Activated T-helper 1 cell treated with Interleukin-2 at 50 U/mL for 16 hours (primary cell): ENCODE measurements around the gene UBE2N.

Experiments used
- DNase-seq: peaks from one replicate; pipeline ENCODE4 v3.0.0-alpha.2; 2020; ENCODE audit warnings: low read depth

The UBE2N gene, protein sequence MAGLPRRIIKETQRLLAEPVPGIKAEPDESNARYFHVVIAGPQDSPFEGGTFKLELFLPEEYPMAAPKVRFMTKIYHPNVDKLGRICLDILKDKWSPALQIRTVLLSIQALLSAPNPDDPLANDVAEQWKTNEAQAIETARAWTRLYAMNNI

DNA sequence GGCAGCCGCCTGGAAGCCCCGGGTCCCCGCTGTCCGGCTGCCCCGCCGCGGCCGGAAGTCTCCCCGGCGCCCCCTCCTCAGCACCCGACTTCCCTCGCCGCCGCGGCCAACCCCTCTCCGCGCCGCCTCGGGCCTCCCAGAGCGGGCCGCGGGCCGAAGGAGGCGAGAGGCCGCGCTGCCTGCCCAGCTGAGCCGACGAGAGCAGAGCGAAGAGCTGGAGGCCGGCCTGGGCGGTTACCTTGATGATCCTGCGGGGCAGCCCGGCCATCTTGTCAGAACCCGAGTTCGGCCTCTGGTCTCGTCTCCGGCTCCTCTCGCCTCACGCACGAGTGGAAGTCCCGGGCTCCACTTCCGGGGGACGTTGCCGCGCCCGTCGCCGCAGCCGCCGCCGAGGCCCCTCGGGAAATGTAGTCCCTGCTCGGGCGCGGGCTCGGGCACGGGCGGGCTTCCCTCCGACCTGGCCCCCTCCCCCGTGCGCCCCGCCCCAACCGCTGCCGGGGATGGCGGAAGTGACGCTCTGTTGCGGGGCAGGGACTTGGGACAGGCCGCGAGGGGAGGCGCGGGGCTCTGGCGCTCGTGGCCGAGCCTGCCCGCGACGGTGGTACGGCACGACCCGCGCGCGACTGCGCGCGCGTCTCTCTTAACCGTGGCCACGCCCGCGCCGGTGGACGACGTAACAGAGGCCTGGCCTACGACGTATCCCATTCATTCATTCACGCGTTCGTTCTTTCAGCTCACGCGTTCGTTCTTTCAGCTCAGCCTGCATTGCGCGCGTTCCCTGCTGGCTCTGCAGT lies at the start of gene UBE2N:
UBE2N (minus strand) TSS at position 331 of the 794 bp plus-strand sequence; CDS start at position 268, 63 bp downstream.
- peak; percentile 96 for DNase-seq

DNA sequence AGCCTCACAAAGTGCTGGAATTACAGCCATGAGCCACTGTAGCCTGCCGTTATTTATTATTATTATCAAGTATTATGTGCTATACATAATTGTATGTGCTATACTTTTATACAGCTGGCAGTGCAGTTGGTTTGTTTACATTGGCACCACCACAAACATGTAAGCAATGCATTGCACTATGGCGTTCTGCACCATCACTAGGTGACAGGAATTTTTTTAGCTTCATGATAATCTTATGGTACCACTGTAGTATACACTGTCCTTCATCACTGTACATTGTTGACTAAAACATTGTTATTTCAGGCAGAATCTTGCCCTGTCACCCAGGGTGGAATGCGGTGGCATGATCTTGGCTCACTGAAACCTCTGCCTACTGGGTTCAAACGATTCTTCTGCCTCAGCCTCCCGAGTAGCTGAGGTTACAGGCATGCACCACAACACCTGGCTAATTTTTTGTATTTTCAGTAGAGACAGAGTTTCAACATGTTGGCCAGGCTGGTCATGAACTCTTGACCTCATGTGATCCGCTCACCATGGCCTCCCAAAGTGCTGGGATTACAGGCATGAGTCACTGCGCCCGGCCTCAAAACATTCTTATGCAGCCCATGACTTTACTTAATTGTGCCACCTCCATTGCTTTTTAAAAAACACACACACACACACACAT lies 42.7 kb upstream of the UBE2N start:
- no peak for DNase-seq

DNA sequence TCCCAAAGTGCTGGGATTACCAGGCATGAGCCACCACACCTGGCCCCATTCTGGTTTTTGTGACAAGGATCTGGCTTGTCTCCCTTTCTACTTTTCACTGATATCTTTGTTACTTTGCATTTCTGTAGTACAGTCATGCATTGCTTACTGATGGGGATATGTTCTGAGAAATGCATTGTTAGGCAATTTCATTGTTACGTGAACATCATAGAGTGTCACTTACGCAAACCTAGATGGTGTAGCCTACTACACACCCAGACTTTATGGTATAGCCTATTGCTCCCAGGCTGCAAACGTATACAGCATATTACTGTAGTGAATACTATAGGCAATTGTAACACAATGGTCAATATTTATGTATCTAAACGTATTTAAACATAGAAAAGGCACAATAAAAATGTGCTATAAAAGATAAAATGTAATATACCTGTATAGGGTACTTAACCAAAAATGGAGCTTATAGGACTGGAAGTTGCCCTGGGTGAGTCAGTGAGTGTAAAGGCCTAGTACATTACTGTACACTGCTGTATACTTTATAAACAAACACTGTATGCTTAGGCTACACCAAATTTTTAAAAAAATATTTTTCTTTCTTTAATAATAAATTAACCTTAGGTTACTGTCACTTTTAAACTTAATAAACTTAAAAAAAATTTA lies 41.5 kb upstream of the UBE2N start:
- DNase-seq: no peak

DNA sequence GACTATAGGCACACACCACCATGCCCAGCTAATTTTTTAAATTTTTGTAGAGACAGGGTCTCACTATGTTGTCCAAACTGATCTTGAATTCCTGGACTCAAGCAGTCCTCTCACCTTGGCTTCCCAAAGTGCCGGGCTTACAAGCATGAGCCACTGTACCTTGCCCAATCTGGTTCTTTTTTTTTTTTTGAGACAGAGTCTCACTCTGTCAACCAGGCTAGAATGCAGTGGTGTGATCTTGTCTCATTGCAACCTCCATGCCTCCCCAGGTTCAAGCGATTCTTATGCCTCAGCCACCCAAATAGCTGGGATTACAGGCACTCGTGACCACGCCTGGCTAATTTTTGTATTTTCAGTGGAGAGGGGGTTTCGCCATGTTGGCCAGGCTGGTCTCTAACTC lies 41.0 kb upstream of the UBE2N start:
- no peak for DNase-seq

DNA sequence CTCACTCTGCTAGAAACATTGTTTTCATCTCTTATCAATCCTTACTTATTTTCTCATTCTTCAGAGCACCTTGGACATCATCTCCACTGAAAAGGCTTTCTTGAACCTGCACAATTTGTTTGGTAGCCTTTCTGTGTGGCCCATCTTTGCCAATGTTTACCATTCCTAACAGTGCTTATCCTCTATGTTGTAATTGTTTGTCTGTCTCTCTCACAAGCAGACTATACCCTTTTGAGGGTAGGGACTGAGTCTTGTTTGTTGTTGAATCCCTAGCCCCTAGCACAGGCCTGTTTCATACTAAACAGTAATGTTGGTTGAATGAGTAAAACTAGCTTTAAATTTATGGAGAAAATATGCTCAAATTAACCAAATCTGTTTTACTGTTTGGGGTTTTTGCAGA lies 34.8 kb upstream of the UBE2N start:
- DNase-seq: no peak

DNA sequence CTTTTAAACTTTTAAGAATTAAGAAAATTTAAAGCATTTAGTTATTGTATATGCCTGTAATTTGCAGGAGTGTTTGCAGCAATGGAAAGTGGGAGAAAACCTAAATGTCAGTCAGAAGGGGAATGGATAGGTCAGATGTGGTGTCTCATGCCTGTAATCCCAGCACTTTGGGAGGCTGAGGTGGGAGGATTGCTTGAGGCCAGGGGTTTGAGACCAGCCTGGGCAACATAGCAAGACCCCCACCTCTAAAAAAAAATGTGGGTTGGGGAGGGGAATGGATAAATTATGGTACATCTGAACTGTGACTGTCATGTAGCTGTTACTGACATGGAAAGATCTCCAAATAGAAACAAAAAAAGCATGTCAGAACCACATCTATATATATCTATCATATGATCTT lies 27.6 kb upstream of the UBE2N start:
- no peak for DNase-seq

DNA sequence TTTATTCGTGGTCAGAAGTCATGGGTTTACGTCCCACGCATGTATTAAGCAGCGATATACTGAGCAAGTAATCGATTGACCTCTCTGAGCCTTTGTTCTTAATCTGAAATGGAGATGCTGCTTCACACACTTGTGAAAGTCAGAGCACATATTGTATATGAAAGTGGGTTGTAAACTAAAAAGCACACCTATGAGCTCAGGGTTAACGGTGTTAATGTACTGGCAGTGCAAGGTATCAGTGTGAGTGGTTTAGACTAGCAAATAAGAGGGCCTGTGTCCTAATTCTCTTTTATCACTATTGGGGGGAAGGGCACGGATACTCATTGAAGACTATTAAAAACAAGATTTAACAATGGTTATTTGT lies 26.2 kb upstream of the UBE2N start:
- no peak for DNase-seq

DNA sequence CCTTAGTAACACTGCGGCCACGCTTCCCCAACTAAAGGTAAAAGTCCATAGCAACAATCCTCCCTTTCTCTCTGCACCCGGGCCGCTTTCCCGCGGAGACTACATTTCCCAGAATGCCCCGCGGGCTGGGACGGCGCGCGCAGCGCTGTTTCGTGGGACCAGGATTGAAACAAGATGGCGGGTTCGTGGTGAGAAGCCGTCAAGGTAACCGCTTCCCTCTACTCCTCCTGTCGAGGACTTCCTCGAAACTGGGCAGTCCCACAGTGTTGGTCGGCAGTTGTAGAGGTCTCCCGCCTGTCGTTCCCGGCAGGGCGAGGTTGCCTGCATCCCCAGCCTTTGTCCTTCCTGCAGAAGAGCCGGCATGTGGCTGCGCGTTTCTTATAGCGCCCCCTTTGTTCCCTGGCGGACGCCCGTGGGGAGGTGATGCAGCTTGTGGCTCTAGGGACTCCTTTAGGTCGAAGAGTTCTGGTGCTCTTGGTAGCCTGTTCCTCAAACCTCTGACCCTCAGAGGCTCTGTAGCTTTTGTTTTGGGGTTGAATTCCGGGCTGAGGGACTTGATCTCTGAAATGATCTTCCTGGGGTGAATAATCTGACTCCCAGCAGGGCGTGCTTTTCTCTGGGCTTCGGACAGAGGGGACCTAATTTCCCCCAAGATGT lies 25.7 kb upstream of the UBE2N start, which contains the start of gene MRPL42:
MRPL42 (plus strand) TSS at position 164 of the 657 bp plus-strand sequence. CDS start 1,772 bp downstream, outside the sequence.
- peak; percentile 82 for DNase-seq

DNA sequence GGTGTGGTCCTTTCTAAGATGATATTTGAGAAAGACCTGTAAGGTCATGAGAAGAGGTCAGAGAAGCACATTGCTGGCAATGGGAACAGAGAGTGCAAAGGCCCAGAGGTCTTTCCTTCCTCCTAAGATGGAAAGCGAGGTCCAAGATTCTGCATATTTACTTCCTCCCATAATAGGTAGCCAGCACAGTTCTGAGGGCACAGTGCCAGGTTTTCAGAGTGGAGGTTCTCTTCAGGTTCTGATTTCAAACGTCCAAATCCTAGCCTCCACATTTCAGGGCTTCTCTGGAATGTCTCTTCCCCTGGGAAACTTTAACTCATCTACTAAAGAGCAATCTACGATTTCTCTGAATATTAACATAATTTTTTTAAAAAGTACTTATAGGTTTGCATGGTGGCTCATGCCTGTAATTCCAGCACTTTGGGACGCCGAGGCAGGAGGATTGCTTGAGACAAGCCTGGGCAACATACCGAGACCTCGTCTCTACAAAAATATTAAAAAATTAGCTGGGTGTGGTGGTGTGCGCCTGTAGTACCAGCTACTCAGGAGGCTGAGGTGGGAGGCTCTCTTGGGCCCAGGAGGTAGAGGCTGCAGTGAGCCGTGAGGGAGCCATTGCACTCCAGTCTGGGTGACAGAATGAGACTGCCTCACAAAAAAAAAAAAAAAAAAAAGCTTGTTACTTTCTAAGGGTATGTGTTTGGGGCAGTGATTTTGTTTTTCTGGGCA lies 25.0 kb upstream of the UBE2N start:
- no peak for DNase-seq

DNA sequence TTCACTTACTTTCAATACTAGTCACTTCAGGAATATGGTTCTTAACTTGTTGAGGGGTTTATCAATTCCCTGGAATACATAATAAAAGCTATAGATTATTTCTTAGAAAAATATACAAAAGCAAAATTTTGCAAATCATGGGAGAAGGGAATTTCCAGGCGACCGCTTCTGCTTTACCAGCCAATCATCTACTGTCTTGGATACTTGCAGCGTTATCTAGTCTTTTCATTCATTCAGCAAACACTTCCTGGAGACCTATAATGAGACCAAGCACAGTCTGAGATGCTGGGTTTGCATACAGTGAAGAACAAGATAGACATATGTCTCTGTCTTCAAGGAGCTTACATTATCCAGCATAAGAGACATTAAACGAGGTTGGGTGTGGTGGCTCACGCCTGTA lies 24.1 kb upstream of the UBE2N start:
- no peak for DNase-seq

DNA sequence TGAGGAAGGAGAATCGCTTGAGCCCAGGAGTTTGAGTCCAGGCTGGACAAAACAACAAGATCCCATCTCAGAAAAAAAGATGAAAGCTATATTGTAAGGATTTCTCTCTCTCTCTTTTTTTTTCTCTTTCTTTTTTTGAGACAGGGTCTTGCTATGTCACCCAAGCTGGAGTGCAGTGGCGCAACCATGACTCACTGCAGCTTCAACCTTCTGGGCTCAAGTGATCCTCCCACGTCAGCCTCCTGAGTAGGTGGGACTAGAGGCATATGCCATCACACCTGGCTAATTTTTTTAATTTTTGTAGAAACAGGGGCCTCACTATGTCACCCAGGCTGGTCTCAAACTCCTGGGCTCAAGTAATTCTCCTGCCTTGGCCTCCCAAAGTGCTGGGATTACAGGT lies 19.8 kb upstream of the UBE2N start:
- no peak for DNase-seq

DNA sequence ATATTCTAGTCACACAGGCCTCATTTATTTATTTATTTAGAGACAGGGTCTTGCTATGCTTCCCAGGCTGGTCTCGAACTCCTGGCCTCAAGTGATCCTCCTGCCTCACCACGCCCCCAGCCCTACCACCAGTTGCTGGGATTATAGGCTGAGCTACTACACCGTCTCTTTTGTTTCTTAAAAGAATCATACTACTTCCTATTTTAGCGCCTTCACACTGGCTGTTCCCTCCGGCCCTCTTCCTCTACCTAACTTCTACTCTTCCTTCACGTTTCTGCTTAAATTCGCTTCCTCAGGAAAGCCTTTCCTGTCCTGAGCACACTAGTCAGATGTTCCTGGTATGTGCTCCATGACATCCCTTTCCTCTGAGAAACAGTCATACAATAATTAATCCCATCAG lies 19.2 kb upstream of the UBE2N start:
- DNase-seq: no peak

DNA sequence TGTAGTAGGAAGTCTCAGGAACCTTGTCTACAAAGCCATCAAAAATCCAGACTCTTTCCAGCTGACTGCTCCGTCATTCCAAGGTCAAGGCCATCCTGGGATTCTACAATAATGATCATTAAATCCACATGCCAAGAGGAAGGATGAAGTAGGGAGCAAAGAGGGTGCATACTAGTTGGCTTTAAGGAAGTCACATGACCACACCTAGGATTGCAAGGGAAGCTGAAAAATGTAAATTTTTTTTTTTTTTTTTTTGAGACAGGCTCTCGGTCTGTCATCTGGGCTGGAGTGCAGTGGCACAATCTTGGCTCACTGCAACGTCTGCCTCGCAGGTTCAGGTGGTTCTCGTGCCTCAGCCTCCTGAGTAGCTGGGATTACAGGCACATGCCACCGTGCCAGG lies 18.3 kb upstream of the UBE2N start:
- no peak for DNase-seq

DNA sequence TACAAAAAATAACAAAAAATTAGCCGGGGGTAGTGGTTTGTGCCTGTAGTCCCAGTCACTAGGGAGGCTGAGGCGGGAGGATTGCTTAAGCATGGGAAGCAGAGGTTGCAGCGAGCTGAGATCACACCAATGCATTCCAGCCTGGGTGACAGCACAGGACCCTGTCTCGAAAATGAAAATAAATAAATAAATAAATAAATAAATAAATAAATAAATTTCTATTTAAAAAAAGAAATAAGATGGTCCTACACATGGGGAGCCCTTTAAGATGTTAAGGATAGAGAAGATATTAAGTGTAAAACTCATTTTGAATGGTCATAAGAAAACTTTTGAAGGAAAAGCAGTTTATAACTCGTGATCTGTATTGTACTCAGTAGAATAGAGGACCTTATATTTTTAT lies 17.4 kb upstream of the UBE2N start:
- DNase-seq: no peak

DNA sequence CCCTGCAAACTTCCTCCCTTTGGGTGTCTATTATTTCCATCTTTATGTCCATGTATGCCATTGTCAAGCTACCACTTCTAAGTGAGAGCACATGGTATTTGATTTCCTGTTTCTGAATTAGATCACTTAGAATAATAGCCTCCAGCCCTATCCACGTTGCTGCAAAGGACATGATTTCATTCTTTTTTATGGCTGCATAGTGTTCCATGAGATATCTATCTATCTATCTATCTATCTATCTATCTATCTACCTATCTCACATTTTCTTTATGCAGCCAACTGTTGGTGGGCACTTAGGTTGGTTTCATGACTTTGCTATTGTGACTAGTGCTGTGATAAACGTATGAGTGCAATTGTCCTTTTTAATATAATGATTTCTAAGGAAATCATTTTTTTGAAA lies 14.3 kb upstream of the UBE2N start:
- no peak for DNase-seq

DNA sequence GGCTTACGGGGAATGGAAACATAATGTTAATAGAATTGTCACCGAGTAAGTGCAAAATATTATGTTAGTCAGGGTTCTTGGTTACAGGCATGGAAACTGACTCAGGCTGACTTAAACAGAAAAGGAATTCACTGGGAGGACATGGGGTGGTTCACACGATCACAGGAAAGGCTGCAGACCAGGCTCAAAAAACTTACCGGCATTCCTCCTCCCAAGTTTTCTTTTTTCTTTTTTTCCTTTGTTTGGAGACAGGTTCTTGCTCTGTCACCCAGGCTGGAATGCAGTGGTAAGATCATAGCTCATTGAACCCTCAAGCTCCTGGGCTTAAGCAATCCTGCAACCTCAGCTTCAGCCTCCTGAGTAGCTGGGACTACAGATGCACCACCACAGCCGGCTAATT lies 11.9 kb upstream of the UBE2N start:
- DNase-seq: no peak

DNA sequence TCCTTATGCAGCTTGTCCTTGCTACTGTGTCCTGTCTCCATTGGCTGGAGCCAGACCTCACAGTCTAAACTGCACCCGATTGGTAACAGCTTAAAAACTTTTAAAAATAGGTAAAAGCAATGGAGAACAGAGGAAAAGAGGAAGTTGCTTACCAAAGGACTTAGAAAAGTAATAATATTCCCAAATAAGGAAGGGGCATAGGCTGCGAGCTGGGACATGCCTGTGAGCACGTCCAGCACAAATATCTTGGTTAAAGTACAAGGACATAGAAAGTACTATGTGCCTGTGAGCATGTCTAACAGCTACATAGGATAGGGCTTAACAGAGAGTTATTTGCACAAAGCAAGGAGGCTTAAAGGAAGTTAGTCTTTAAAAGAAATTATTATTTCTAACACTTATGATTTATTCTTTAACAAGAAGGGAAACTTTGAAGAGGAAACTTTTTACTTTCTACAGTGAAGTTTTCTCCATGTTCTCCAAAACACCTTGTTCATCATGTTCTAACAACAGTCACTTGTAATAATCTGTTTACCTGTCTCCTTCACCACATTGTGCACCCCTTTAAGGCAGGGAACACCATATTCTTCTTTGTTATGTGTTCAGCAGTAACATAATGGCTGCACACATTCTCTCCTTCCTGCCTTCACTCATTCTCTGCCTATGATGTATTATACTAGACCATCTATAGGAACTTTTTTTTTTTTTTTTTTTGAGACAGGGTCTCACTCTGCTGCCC lies 9.8 kb upstream of the UBE2N start:
- DNase-seq: no peak

DNA sequence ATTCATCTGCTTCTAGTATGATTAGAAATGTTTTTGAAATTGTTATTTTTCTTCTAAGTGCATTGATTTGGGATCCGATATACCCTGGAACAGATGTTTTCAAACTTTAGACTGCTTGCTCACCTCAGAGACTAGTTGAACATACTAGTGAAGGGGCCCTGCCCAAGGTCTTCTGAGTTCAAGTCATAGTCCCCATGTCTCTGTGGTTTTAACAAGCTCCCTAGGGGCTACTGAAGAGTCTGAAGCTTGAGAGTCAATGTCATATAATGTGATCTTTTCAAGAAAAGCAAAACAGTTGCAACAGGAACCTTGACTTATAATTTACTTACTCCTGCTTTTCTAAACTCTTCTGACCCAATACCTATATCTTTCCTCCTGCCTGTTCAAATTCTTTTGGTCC lies 7.5 kb upstream of the UBE2N start:
- no peak for DNase-seq

DNA sequence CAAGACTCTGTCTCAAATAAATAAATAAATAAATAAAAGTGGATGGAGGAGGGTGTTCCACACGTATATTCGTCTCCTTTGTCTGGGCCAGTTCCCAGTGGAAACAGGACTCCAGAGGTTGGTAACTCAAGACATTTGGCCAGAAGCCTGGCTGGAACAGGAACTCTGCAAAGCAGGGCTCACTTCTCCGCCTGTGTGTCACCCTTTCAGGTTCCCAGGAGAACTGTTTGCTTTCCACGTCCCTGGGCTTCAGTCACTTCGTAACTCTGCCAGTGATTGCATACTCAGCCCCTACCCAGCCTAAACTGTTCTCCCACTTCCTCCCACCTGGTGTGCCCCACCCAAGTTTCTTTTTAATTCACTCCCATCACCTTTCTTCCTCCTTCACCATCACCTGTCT lies 7.0 kb upstream of the UBE2N start:
- no peak for DNase-seq

DNA sequence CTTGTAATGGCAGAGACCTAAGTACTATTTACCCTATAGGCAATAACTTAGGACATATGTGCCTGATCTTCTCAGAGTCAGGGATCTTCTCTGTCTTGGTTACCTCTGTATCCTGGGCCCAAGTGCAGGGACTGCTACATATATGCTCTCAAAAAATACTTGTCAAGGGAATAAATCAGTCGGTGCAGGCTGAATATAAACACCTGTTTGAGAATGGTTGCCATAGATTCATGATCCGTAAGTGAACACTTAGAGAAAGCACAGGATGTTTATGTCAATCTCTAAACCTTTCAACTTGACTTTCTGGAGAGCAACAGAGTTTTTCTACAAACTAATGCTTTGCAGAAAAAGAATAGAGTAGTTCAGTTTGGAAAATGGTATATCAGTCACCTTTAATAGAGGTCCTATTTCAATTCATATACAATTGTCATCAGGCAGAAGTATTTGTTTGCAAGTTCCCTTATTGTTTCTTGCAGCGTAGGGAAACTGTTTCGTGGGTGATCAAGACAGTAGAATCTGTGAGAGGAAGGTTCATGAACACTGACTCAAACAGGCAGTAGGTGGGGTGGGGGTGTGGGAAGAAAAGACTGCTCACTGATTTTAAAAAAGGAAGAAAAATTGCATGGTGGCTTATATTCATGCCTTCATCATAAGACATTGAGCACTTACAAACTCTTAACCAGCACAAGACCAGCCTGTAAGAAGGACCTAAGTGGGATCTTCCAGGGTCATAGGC lies 6.0 kb upstream of the UBE2N start:
- DNase-seq: no peak
